Calu3 (cell line): ENCODE results near the gene MECR. TPM values are rescaled to one million over a fixed set of nuclear protein-coding genes. Genes with fewer than 3 reads are reported as not detected.

Experiments used
- BruUV-seq: library from RNA; stranded (reverse); fragments of 400-500 nt; replicated peaks from 2 replicates; lab custom pipeline; 2021; lab: Mats Ljungman, UMichigan
- CTCF ChIA-PET: fragments of 300-600 bp; sonication (Branson Sonifier 250); formaldehyde crosslinking; loops from one replicate; lab custom pipeline; 2022; ENCODE audit warnings: antibody characterized with exemption; lab: Charles Lee
- DNase-seq: peaks from one replicate; pipeline ENCODE4 v3.0.0; 2022
- H3K27ac Mint-ChIP-seq: one replicate; pipeline ENCODE4 v1.8.0; 2022; ENCODE audit warnings: mixed read lengths; ENCODE audit not compliant: unreplicated experiment
- H3K27me3 Mint-ChIP-seq: one replicate; pipeline ENCODE4 v1.8.0; 2022; ENCODE audit warnings: mixed read lengths; ENCODE audit not compliant: unreplicated experiment
- H3K36me3 Mint-ChIP-seq: one replicate; pipeline ENCODE4 v1.8.0; 2022; ENCODE audit warnings: mild to moderate bottlenecking, moderate library complexity, mixed read lengths; ENCODE audit not compliant: insufficient read depth, unreplicated experiment
- H3K4me1 Mint-ChIP-seq: one replicate; pipeline ENCODE4 v1.8.0; 2022; ENCODE audit warnings: mild to moderate bottlenecking, low read depth, mixed read lengths; ENCODE audit not compliant: unreplicated experiment
- H3K4me3 Mint-ChIP-seq: one replicate; pipeline ENCODE4 v1.8.0; 2022; ENCODE audit warnings: mild to moderate bottlenecking, low read depth, moderate library complexity, mixed read lengths; ENCODE audit not compliant: unreplicated experiment
- H3K9me3 Mint-ChIP-seq: one replicate; pipeline ENCODE4 v1.8.0; 2022; ENCODE audit warnings: low read depth, mixed read lengths; ENCODE audit not compliant: unreplicated experiment
- intact Hi-C: fragments of 100-400 bp; cut with micrococcal nuclease; formaldehyde crosslinking; loops from one replicate; pipeline ENCODE4 v1.10.0; 2022; ENCODE audit not compliant: unreplicated experiment
- total RNA-seq: library from RNA; stranded (reverse); gene quantifications from 2 replicates; pipeline ENCODE4 v1.2.3, GENCODE V29; 2022
- TF ChIP-seq, protein P1 (sequence below): fragments of 200-600 bp; IDR thresholded peaks from one replicate; pipeline ENCODE4 v1.8.0; 2022; ENCODE audit warnings: antibody characterized with exemption; ENCODE audit not compliant: unreplicated experiment

MECR gene
- total RNA-seq, 1 experiment from 2014 or later, result 46.8 TPM

- Mint-ChIP-seq H3K36me3 (peaks cover 99% of the 10 kb centered on the region), H3K27ac (peak overlapping the region; percentile 7), H3K4me1 (peaks cover 21% of the 10 kb centered on the region), H3K27me3 (no peaks in the 10 kb centered on the region), H3K9me3 (peaks cover 4% of the 10 kb centered on the region), H3K4me3 (no peak overlapping the region)
- intact Hi-C loops, result no loop called here
- CTCF ChIA-PET, result no interaction called here
- BruUV-seq, result TSS peak; percentile 91
- TF ChIP-seq, protein P1, sequence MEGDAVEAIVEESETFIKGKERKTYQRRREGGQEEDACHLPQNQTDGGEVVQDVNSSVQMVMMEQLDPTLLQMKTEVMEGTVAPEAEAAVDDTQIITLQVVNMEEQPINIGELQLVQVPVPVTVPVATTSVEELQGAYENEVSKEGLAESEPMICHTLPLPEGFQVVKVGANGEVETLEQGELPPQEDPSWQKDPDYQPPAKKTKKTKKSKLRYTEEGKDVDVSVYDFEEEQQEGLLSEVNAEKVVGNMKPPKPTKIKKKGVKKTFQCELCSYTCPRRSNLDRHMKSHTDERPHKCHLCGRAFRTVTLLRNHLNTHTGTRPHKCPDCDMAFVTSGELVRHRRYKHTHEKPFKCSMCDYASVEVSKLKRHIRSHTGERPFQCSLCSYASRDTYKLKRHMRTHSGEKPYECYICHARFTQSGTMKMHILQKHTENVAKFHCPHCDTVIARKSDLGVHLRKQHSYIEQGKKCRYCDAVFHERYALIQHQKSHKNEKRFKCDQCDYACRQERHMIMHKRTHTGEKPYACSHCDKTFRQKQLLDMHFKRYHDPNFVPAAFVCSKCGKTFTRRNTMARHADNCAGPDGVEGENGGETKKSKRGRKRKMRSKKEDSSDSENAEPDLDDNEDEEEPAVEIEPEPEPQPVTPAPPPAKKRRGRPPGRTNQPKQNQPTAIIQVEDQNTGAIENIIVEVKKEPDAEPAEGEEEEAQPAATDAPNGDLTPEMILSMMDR, result no peak
- DNase-seq, result no peak
These were observed 81.9 kb downstream of the MECR start for GRCh38 chr1:29148656-29149491.

GRCh38 chr1:29145739-29146437 lies 84.8 kb downstream of the MECR start:
- Mint-ChIP-seq H3K9me3 (peaks cover 4% of the 10 kb centered on the region), H3K4me3 (peak overlapping the region; percentile 11), H3K36me3 (peaks cover 91% of the 10 kb centered on the region), H3K27ac (peak overlapping the region; percentile 65), H3K27me3 (no peaks in the 10 kb centered on the region), H3K4me1 (peaks cover 21% of the 10 kb centered on the region)
- TF ChIP-seq, protein P1, result no peak
- no peak for DNase-seq
- intact Hi-C loops, result no loop called here
- CTCF ChIA-PET, result no interaction called here
- BruUV-seq, result no TSS peak

DNA sequence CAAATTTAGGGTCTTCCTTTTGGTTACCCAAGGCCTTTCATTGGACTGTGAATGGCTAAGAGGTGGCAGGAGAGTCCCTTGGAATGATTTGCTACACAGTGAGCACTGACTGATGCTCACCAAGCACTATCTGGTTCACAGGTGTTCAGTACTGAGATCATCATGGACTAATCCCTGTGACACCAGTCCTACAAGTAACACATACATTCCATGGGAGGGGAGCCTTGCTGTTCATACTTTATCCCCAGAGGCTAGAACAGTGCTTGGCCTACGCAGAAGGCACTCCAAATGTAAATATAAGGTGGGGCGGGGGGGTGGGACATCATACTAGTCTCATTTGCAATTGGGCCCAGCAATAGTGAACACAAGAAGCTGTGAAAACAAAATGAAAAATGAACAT lies 86.6 kb downstream of the MECR start:
- peaks cover 82% of the 10 kb centered on the region for H3K36me3 Mint-ChIP-seq
- intact Hi-C loops, result no loop called here

DNA sequence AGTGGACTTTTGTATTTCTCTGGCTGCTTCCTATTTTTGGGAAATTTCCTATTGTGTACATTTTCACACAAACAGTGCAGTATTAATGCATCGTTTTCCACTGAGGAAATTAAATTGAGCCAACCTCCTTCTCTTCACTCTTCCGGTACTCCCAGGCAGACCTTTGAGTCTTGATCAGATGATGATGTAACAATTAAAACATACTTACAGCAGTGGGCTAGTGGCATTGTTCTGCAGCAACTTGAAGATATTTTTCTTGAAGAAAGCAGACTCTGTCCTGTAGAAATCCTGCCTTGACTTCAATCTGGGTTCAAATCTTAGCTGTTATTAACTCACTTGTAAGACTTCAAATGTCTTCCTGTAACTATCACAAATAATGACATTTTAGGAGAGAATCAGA lies 88.0 kb downstream of the MECR start:
- Mint-ChIP-seq H3K4me3 (no peak overlapping the region), H3K27ac (no peak overlapping the region), H3K36me3 (peaks cover 67% of the 10 kb centered on the region), H3K4me1 (peaks cover 12% of the 10 kb centered on the region), H3K9me3 (no peaks in the 10 kb centered on the region), H3K27me3 (no peaks in the 10 kb centered on the region)
- no peak for DNase-seq
- TF ChIP-seq, protein P1, result no peak
- TSS peak; percentile 14 for BruUV-seq
- CTCF ChIA-PET, result no interaction called here
- intact Hi-C loops, result no loop called here

More for the DNA sequence above, 86.6 kb downstream of the MECR start:
- Mint-ChIP-seq H3K27ac (no peak overlapping the region), H3K4me3 (no peak overlapping the region), H3K9me3 (peaks cover 4% of the 10 kb centered on the region), H3K27me3 (no peaks in the 10 kb centered on the region), H3K4me1 (peaks cover 21% of the 10 kb centered on the region)
- no TSS peak for BruUV-seq
- TF ChIP-seq, protein P1, result no peak
- CTCF ChIA-PET, result no interaction called here
- DNase-seq, result no peak

Other genes starting within 250 kb of the MECR start
- gene TMEM200B, start 107.0 kb downstream of the MECR start, total RNA-seq, result 0.15 TPM in 1 of 2 replicates, not detected in the other
- gene SRSF4, start 49.0 kb downstream of the MECR start, total RNA-seq, result 64.8 and 65.4 TPM in 2 replicates
- 37.9 and 54.5 TPM in 2 replicates for gene PTPRU, start 5.6 kb upstream of the MECR start, total RNA-seq